ENCODE results near the gene MCRS1. TPM values are rescaled to one million over a fixed set of nuclear protein-coding genes. Genes with fewer than 3 reads are reported as not detected.
A peak's percentile ranks its signal among the peaks of the same experiment; 100 is the strongest.

The MCRS1 gene
- polyA plus RNA-seq, 3 donors: 50.3 to 88.8 (median 52.3) TPM

DNA sequence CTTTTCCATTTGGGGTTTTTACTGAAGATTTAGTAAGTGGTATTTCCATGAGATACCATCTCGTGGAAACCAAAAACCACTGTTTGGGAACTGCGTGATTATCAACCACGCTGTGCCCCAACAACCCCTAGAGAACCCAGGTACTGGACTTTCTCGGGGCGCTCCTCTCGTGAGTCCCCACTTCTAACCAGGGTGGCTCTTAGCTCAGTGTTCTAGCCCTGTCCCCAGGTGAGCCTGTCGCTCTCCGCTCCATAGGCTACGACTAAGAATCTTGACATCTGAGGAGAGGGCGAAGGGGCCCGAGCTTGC is 686 bp downstream of the MCRS1 start:
- H3K27ac ChIP-seq (ENCODE audit: low read depth in 1 of 2, low read length in 2 of 2): peak overlapping the region; percentile 78 to 99
- peaks cover 36% of the 10 kb centered on the region for H4K20me1 ChIP-seq (ENCODE audit: insufficient read depth, low read length)
- peaks cover 35 to 37% of the 10 kb centered on the region in 2 donors for H3K36me3 ChIP-seq (replicated peaks in 1 of 2; ENCODE audit: control insufficient read depth in 1 of 2, insufficient read depth in 2 of 2, low read length in 2 of 2)
- intact Hi-C loops (cut with micrococcal nuclease): no loop called here
- Mint-ChIP-seq H3K36me3 (peaks cover 34 to 38% of the 10 kb centered on the region in 2 donors), H3K27ac (peak overlapping the region; percentile 97 to 100 (median 99)), H3K4me3 (peak overlapping the region; percentile 99 to 100), H3K4me1 (peaks cover 27% of the 10 kb centered on the region), H3K27me3 (ENCODE audit: low read depth in 3 of 3) (peaks cover 0 to 1% (median 0%) of the 10 kb centered on the region in 3 donors), H3K9me3 (no peaks in the 10 kb centered on the region)
- peaks cover 17 to 25% of the 10 kb centered on the region in 2 donors for H3K4me1 ChIP-seq (ENCODE audit: control insufficient read depth in 1 of 2, insufficient read depth in 2 of 2, low read length in 2 of 2)
- H3K27me3 ChIP-seq (ENCODE audit: control insufficient read depth in 2 of 2, insufficient read depth in 2 of 2, low read length in 2 of 2): no peaks in the 10 kb centered on the region
- TF ChIP-seq, protein P1, sequence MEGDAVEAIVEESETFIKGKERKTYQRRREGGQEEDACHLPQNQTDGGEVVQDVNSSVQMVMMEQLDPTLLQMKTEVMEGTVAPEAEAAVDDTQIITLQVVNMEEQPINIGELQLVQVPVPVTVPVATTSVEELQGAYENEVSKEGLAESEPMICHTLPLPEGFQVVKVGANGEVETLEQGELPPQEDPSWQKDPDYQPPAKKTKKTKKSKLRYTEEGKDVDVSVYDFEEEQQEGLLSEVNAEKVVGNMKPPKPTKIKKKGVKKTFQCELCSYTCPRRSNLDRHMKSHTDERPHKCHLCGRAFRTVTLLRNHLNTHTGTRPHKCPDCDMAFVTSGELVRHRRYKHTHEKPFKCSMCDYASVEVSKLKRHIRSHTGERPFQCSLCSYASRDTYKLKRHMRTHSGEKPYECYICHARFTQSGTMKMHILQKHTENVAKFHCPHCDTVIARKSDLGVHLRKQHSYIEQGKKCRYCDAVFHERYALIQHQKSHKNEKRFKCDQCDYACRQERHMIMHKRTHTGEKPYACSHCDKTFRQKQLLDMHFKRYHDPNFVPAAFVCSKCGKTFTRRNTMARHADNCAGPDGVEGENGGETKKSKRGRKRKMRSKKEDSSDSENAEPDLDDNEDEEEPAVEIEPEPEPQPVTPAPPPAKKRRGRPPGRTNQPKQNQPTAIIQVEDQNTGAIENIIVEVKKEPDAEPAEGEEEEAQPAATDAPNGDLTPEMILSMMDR (IDR thresholded peaks at IDR 0.05): no peak
- H3K4me2 ChIP-seq (replicated peaks; ENCODE audit: extremely low read depth, low read length, poor library complexity, severe bottlenecking): peak overlapping the region; percentile 98
- peak overlapping the region; percentile 94 for H3K9ac ChIP-seq (ENCODE audit: insufficient read depth, low read length, poor library complexity, severe bottlenecking)
- DNase-seq: no peak
- H3K4me3 ChIP-seq (replicated peaks in 1 of 3; ENCODE audit: low read depth in 2 of 3, low read length in 3 of 3): peak overlapping the region; percentile 83 to 98 (median 94)
- H2AFZ ChIP-seq (ENCODE audit: insufficient read depth, low read depth, low read length, poor library complexity, severe bottlenecking): peak overlapping the region; percentile 99
- H3K79me2 ChIP-seq (ENCODE audit: insufficient read depth, low read length): peaks cover 41% of the 10 kb centered on the region
- WGBS (ENCODE audit: insufficient coverage): 3% methylated on average over 8 of the region's 11 CpGs
- H3K9me3 ChIP-seq (replicated peaks in 1 of 2; ENCODE audit: control insufficient read depth in 1 of 2, insufficient read depth in 1 of 2, low read length in 2 of 2): no peaks in the 10 kb centered on the region

DNA sequence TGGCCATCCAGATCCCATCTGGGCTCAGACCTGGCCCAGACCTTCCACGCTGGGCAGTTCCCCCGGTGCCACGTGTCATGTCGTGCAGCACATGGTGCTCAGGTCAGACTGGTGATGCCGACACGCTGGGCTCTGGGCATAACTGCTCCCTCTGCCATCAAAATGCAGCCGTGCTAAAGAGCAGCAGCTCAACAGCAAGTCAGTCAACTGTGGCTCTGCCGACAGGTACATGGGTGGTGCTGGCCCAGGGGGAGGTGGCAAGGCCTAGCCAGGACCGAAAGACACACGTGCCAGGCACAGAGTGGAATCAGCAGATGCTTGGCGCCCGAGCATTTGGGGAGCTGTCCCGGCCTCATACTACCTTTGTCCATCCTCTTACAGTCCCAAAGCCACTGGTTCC is 1.6 kb downstream of the MCRS1 start:
- H3K79me2 ChIP-seq (ENCODE audit: insufficient read depth, low read length): peaks cover 41% of the 10 kb centered on the region
- Mint-ChIP-seq H3K27ac (peak overlapping the region in 1 of 7 donors; percentile 79), H3K9me3 (no peaks in the 10 kb centered on the region), H3K4me1 (peaks cover 27% of the 10 kb centered on the region), H3K4me3 (no peak overlapping the region), H3K27me3 (ENCODE audit: low read depth in 3 of 3) (peaks cover 0 to 1% (median 0%) of the 10 kb centered on the region in 3 donors), H3K36me3 (peaks cover 43 to 47% of the 10 kb centered on the region in 2 donors)
- H4K20me1 ChIP-seq (ENCODE audit: insufficient read depth, low read length): peaks cover 36% of the 10 kb centered on the region
- DNase-seq: no peak
- intact Hi-C loops (cut with micrococcal nuclease): no loop called here
- peaks cover 40 to 46% of the 10 kb centered on the region in 2 donors for H3K36me3 ChIP-seq (replicated peaks in 1 of 2; ENCODE audit: control insufficient read depth in 1 of 2, insufficient read depth in 2 of 2, low read length in 2 of 2)
- peaks cover 17 to 25% of the 10 kb centered on the region in 2 donors for H3K4me1 ChIP-seq (ENCODE audit: control insufficient read depth in 1 of 2, insufficient read depth in 2 of 2, low read length in 2 of 2)
- H3K4me3 ChIP-seq (replicated peaks in 1 of 3; ENCODE audit: low read depth in 2 of 3, low read length in 3 of 3): peak overlapping the region in 1 of 3 experiments; percentile 98
- no peaks in the 10 kb centered on the region for H3K27me3 ChIP-seq (ENCODE audit: control insufficient read depth in 2 of 2, insufficient read depth in 2 of 2, low read length in 2 of 2)
- TF ChIP-seq, protein P1 (IDR thresholded peaks at IDR 0.05): no peak
- H3K27ac ChIP-seq (ENCODE audit: low read depth in 1 of 2, low read length in 2 of 2): no peak overlapping the region
- H3K4me2 ChIP-seq (replicated peaks; ENCODE audit: extremely low read depth, low read length, poor library complexity, severe bottlenecking): no peak overlapping the region
- WGBS (ENCODE audit: insufficient coverage): 98% methylated on average over 13 of the region's 13 CpGs
- H3K9ac ChIP-seq (ENCODE audit: insufficient read depth, low read length, poor library complexity, severe bottlenecking): no peak overlapping the region
- no peak overlapping the region for H2AFZ ChIP-seq (ENCODE audit: insufficient read depth, low read depth, low read length, poor library complexity, severe bottlenecking)
- no peaks in the 10 kb centered on the region for H3K9me3 ChIP-seq (replicated peaks in 1 of 2; ENCODE audit: control insufficient read depth in 1 of 2, insufficient read depth in 1 of 2, low read length in 2 of 2)
